ENCODE data around the gene RAP1GAP. TPM values are rescaled to one million over a fixed set of nuclear protein-coding genes. Genes with fewer than 3 reads are reported as not detected.

The RAP1GAP gene
- total and polyA plus RNA-seq, 9 of the 15 experiments (the other 6 are each of a cell fraction or from before 2014, with no cell fraction given), result 0.29 to 30.2 (median 19.2) TPM

DNA sequence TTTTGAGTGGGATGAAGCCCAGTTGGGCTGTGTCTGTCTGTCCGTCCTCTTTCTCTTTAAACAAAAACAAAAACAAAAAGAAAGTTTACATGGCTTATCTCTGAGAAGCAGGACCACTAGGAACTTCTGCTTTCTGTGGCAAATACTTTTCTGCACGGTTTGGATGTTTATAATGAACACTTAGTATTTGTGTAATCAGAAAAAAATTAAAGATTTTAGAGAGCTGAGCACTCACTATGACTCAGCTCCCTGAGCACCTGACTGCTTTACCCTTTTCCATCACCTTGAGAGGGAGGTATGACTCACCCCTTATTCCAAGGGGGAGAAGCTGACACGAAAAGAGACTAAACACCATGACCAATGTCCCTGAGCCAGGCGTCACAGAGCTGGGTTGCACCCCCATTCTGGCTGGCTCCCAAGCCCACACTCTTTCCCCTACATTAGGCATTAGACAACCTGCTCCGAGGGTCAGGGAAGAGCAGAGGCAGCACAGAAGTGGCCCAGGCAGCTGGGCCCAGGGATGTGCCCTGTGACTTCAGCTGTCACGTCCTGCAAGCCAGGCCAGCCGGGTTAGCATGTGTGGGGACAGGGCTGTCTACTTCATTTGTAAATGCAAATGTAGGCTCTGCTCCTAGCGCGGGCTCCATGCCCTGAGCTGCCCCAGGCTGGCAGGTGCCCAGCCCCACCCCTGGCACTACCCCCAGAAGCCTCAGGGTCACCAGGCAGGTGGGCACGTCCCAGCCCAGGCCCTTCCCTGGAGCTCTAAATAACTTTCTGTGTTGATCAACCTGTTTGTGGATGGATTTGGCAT, 30.4 kb downstream of the RAP1GAP start (continued):
- TF ChIP-seq, protein P1, sequence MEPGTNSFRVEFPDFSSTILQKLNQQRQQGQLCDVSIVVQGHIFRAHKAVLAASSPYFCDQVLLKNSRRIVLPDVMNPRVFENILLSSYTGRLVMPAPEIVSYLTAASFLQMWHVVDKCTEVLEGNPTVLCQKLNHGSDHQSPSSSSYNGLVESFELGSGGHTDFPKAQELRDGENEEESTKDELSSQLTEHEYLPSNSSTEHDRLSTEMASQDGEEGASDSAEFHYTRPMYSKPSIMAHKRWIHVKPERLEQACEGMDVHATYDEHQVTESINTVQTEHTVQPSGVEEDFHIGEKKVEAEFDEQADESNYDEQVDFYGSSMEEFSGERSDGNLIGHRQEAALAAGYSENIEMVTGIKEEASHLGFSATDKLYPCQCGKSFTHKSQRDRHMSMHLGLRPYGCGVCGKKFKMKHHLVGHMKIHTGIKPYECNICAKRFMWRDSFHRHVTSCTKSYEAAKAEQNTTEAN (CRISPR knock-in tag; IDR thresholded peaks at IDR 0.05), result peak; percentile 45; the same call in 1 of the 2 replicates
- TF ChIP-seq NR2C1 (IDR thresholded peaks at IDR 0.05) (no peak; the same call in 1 of the 2 replicates), NR2C1 (tag; IDR thresholded peaks at IDR 0.05) (no peak; the same call in 1 of the 2 replicates), MIER1 (IDR thresholded peaks at IDR 0.05; ENCODE audit: low read depth) (no peak), ARID4B (CRISPR knock-in tag; IDR thresholded peaks at IDR 0.05) (0 out of 2 replicates have a peak, but pooled peaks have one; percentile 37), CBX5 (IDR thresholded peaks at IDR 0.05; ENCODE audit: borderline replicate concordance, low read depth) (0 out of 2 replicates have a peak, but pooled peaks have one; percentile 18), CSDE1 (IDR thresholded peaks at IDR 0.05) (no peak), CHD1 (IDR thresholded peaks at IDR 0.05; ENCODE audit: low read length) (no peak), ZNF274 (IDR thresholded peaks at IDR 0.05; ENCODE audit: borderline replicate concordance, low read depth, low read length) (no peak), ZFP30 (CRISPR knock-in tag; IDR thresholded peaks at IDR 0.05; ENCODE audit: borderline replicate concordance) (no peak), ZNF518B (CRISPR knock-in tag; IDR thresholded peaks at IDR 0.05) (no peak), POLR2G (IDR thresholded peaks at IDR 0.05; ENCODE audit: low read depth, low read length) (no peak), ARID1B (IDR thresholded peaks at IDR 0.05) (peak; percentile 93), ZNF217 (CRISPR knock-in tag; IDR thresholded peaks at IDR 0.05) (no peak), JUNB (CRISPR knock-in tag; conservative IDR thresholded peaks at IDR 0.05) (peak; percentile 95), SP2 (IDR thresholded peaks at IDR 0.05; ENCODE audit: extremely low read depth, low read depth, low read length, poor library complexity, severe bottlenecking) (no peak), HMBOX1 (IDR thresholded peaks at IDR 0.05) (peak; percentile 50; the same call in 1 of the 2 replicates)

Measured in K562 (cell line).